Smooth muscle cell (in vitro differentiated cells): Measurements from ENCODE around the gene MYBPH. TPM values are rescaled to one million over a fixed set of nuclear protein-coding genes. Genes with fewer than 3 reads are reported as not detected.

Experiments
- DNase-seq: peaks from one replicate; lab custom pipeline; 2025; ENCODE audit not compliant: unreplicated experiment; lab: John Stamatoyannopoulos, UW
- H2AFZ ChIP-seq: fragments of 200-600 bp; sonication (generic); 2 replicates; pipeline ENCODE4 v1.6.0; 2016; ENCODE audit warnings: antibody characterized with exemption, low read depth, mild to moderate bottlenecking
- H3F3A ChIP-seq: fragments of 200-600 bp; sonication (generic); 2 replicates; pipeline ENCODE4 v1.6.0; 2017; ENCODE audit warnings: antibody characterized with exemption, low read depth
- H3K27ac ChIP-seq: fragments of 200-600 bp; sonication (generic); 2 replicates; pipeline ENCODE4 v1.5.1; 2016; ENCODE audit warnings: low read depth, mild to moderate bottlenecking
- H3K27me3 ChIP-seq: fragments of 200-600 bp; sonication (generic); 2 replicates; pipeline ENCODE4 v1.6.1; 2016; ENCODE audit warnings: low read depth, mild to moderate bottlenecking
- H3K36me3 ChIP-seq: fragments of 200-600 bp; sonication (generic); 2 replicates; pipeline ENCODE4 v1.5.1; 2016; ENCODE audit warnings: low read depth
- H3K4me1 ChIP-seq: fragments of 200-600 bp; sonication (generic); 2 replicates; pipeline ENCODE4 v1.5.1; 2016; ENCODE audit warnings: low read depth
- H3K4me2 ChIP-seq: fragments of 200-600 bp; sonication (generic); 2 replicates; pipeline ENCODE4 v1.6.0; 2016; ENCODE audit warnings: mild to moderate bottlenecking
- H3K4me3 ChIP-seq: fragments of 200-600 bp; sonication (generic); 2 replicates; pipeline ENCODE4 v1.5.1; 2016; ENCODE audit warnings: mild to moderate bottlenecking
- H3K79me2 ChIP-seq: fragments of 200-600 bp; sonication (generic); 2 replicates; pipeline ENCODE4 v1.6.0; 2016; ENCODE audit warnings: low read depth, mild to moderate bottlenecking
- H3K9ac ChIP-seq: fragments of 200-600 bp; sonication (generic); 2 replicates; pipeline ENCODE4 v1.6.0; 2016; ENCODE audit warnings: low read depth
- H3K9me3 ChIP-seq: fragments of 200-600 bp; sonication (generic); replicated peaks from 2 replicates; pipeline ENCODE4 v1.5.1; 2016; ENCODE audit warnings: low read depth
- H4K20me1 ChIP-seq: fragments of 200-600 bp; sonication (generic); 2 replicates; pipeline ENCODE4 v1.6.0; 2016; ENCODE audit warnings: low read depth
- CTCF ChIP-seq: fragments of 200-600 bp; sonication (generic); IDR thresholded peaks from 2 replicates; pipeline ENCODE4 v1.5.1; 2017; ENCODE audit warnings: borderline replicate concordance, mild to moderate bottlenecking, antibody characterized with exemption; ENCODE audit not compliant: insufficient read depth, poor library complexity, severe bottlenecking
- WGBS: methylation state at CpG from one replicate; pipeline ENCODE4 v1.1.7; 2016; ENCODE audit warnings: low lambda C conversion rate; 5-methylcytosine and 5-hydroxymethylcytosine counted together
- polyA plus RNA-seq: library from polyadenylated mRNA; unstranded; fragments of >200 nt; fragmentation: Nextera tagmentation; extraction: Ambion mirVana; gene quantifications from 2 replicates; pipeline ENCODE4 v1.2.1, GENCODE V29; 2016
- total RNA-seq: library from RNA; depleted of rRNA; stranded (reverse); fragments of >200 nt; gene quantifications from 2 replicates; pipeline ENCODE4 v1.2.3, GENCODE V29; 2014

MYBPH gene
- total and polyA plus RNA-seq, 2 experiments from 2014 or later: 0.67 to 1.7 TPM

- no peaks in the 10 kb centered on the region for H3F3A ChIP-seq
- no peak overlapping the region for H3K4me3 ChIP-seq
- H3K4me2 ChIP-seq: no peak overlapping the region
- H3K27ac ChIP-seq: no peak overlapping the region
- H3K9me3 ChIP-seq: no peaks in the 10 kb centered on the region
- no peak for DNase-seq
- no peaks in the 10 kb centered on the region for H3K36me3 ChIP-seq
- no peak overlapping the region for H2AFZ ChIP-seq
- H3K9ac ChIP-seq: no peak overlapping the region
- H3K27me3 ChIP-seq: no peaks in the 10 kb centered on the region
- WGBS: 64% methylated on average over 5 of the region's 5 CpGs
- H3K79me2 ChIP-seq: peaks cover 14% of the 10 kb centered on the region
- no peaks in the 10 kb centered on the region for H4K20me1 ChIP-seq
- H3K4me1 ChIP-seq: peaks cover 5% of the 10 kb centered on the region
- no peak for TF ChIP-seq CTCF
These were observed 34.7 kb downstream of the MYBPH start for GRCh38 chr1:203140743-203141520.

- Histone ChIP-seq H2AFZ (no peak overlapping the region), H3K27me3 (no peaks in the 10 kb centered on the region), H3K27ac (no peak overlapping the region), H3K4me2 (no peak overlapping the region), H3K4me1 (peaks cover 5% of the 10 kb centered on the region), H3K79me2 (peaks cover 18% of the 10 kb centered on the region), H3K9me3 (no peaks in the 10 kb centered on the region), H4K20me1 (no peaks in the 10 kb centered on the region), H3K9ac (no peak overlapping the region), H3K36me3 (no peaks in the 10 kb centered on the region), H3K4me3 (no peak overlapping the region), H3F3A (no peaks in the 10 kb centered on the region)
- no peak for TF ChIP-seq CTCF
- WGBS: 91% methylated on average over 8 of the region's 8 CpGs
- no peak for DNase-seq
These were observed 35.6 kb downstream of the MYBPH start for GRCh38 chr1:203139976-203140475.

GRCh38 chr1:203138066-203138465 lies 37.6 kb downstream of the MYBPH start:
- no peak overlapping the region for H2AFZ ChIP-seq
- H3K36me3 ChIP-seq: no peaks in the 10 kb centered on the region
- no peaks in the 10 kb centered on the region for H3K27me3 ChIP-seq
- H3K4me3 ChIP-seq: no peak overlapping the region
- WGBS: 94% methylated on average over 3 of the region's 3 CpGs
- peaks cover 21% of the 10 kb centered on the region for H3K79me2 ChIP-seq
- no peak for TF ChIP-seq CTCF
- peaks cover 5% of the 10 kb centered on the region for H3F3A ChIP-seq
- H4K20me1 ChIP-seq: no peaks in the 10 kb centered on the region
- no peak overlapping the region for H3K4me2 ChIP-seq
- H3K9ac ChIP-seq: no peak overlapping the region
- peaks cover 14% of the 10 kb centered on the region for H3K4me1 ChIP-seq
- no peak for DNase-seq
- H3K27ac ChIP-seq: no peak overlapping the region
- no peaks in the 10 kb centered on the region for H3K9me3 ChIP-seq

- H3F3A ChIP-seq: peaks cover 5% of the 10 kb centered on the region
- no peak overlapping the region for H3K9ac ChIP-seq
- DNase-seq: no peak
- no peaks in the 10 kb centered on the region for H3K36me3 ChIP-seq
- no peak overlapping the region for H3K4me3 ChIP-seq
- H3K27ac ChIP-seq: no peak overlapping the region
- no peaks in the 10 kb centered on the region for H3K27me3 ChIP-seq
- no peak overlapping the region for H3K4me2 ChIP-seq
- H2AFZ ChIP-seq: no peak overlapping the region
- H3K9me3 ChIP-seq: no peaks in the 10 kb centered on the region
- peaks cover 21% of the 10 kb centered on the region for H3K79me2 ChIP-seq
- H4K20me1 ChIP-seq: no peaks in the 10 kb centered on the region
- no peak for TF ChIP-seq CTCF
- 85% methylated on average over 4 of the region's 4 CpGs for WGBS
- peaks cover 14% of the 10 kb centered on the region for H3K4me1 ChIP-seq
These were observed 38.3 kb downstream of the MYBPH start for GRCh38 chr1:203137324-203137723.
